A204.1 (cell line): ENCODE measurements around the gene CACNA1F.

Source experiments
- FAIRE-seq: peaks from 2 replicates; lab custom pipeline; 2012; peaks lifted over from hg19 to GRCh38; lab: Jason Lieb, UNC

The CACNA1F gene

DNA sequence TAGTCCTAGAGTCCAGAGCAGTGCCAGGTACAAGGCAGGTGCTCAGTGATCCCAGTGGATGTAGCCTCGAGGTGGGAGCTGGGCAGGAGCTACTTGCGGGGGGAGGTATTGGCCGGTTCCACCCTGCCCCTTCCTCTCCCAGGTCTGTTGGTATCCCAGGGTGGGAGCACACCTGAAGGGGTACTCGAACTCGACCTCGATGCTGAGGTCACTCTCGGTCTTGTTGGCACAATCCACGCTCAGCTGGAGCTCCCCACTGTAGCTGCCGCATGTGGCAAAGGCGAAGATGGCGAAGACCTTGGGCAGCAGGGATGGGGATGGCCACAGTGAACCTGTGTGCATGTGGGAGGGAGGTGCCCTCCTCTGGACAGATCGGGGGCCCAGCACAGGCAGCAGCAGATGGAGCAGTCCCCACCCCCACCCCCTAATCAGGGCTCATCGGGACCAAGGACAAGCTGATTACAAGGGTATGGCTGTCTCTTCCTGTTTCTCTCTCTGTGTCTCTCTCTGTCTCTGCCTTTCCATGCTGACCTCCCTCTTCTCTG is 35.5 kb downstream of the CACNA1F start:
- FAIRE-seq, result no peak

DNA sequence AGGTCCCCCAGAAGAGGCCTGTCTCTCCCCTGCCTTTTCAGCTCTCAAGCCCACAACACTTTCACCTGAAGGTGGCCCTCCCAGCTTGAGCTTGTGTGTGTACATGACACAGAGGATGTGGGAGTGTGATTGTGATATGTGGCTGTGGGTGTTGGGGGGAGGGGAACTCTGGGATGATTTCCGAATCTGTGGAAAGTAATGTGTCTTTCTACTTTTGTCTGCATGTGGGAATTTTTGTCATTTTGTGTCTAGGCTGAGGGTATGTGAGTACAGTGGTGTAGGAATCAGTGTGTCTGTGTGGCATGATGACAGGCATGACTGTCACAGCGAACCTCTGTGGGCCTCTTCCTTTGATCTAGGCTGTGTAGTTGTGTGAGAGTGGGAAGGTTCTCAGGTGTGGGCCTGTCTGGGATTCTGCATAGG is 39.6 kb downstream of the CACNA1F start:
- FAIRE-seq, result no peak

DNA sequence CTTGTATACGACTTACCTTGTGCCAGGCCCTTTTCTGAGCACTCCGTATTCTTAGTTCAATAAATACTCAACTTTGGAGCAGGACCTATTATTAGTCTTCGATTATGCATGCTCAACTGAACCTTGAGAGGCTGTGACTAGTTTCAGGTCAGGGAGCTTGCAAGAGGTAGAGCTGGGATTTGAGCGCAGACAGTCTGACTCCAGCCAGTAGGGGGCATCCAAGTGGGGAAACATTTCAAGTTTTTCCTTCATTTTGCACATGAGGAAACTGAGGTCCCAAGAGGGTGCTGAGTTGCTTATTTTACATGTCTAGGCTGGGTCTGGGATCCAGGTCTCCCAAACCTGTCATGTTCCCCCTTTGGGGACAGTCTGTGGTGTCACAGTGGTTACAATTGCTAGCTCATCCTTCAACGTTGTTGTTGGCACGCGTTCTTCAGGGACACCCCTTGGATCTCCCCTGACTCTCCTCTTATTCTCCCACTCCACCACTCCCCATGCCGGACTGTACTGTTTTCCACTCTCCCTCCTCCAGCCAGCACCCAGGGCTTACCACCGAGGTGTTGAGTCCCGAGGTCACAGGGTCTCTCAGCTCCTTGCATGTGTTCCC is 40.3 kb downstream of the CACNA1F start:
- no peak for FAIRE-seq

DNA sequence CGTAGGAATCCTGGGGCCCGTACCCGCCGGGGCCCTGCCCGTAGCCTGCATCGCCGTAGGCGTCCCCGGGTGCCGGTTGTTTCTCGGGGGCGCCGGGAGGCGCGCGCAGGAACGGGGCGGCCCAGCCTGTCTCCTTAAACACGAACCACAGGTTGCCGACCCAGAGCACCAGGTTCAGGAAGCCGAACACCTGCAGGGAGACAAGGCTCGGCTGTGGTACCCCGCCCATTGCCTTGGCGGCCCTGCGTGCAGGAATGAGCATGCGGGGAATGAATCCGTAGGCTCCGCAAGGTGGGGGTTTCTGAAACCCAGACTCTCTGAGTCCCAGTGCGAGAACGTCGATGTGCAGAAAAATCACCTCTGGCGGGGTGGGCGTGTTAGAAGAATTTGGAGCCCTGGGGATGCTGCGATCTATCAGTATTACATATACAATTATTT is 41.5 kb downstream of the CACNA1F start:
- no peak for FAIRE-seq

DNA sequence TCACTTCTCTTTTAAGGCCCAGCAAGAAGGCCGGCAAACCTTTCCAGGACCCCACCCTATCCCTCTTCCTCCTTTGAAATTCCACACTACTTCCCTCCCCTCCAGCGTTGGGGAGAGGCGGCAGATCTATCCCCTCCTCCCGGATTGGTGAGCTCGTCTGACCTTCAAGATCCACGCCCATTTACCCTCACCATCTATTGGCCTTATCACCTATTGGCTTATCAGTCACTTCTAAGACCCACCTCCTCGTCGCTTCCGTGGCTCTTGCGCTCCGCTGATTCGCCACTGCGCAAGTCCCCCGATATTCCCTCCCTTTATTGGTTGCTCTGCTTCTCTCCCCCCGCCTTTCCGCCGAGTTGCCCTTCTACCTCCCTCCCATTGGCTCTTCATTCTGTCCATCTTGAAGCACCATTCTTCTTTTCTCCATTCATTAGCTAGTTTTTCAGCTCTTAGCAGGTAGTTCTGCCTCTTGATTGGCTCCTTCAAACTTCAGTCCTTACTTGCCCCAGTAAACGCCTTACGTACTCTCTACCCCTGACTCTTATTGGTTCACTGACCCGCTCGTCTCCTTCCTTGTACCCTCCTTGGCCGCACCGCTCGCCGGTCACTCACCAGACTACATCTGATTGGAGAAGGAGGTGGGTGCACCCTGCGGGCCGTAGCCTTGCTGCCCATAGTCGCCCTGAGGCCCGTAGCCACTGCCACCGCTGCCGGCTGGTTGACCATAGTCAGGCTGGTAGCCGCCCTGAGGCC is 42.1 kb downstream of the CACNA1F start:
- FAIRE-seq, result peak; percentile 98

DNA sequence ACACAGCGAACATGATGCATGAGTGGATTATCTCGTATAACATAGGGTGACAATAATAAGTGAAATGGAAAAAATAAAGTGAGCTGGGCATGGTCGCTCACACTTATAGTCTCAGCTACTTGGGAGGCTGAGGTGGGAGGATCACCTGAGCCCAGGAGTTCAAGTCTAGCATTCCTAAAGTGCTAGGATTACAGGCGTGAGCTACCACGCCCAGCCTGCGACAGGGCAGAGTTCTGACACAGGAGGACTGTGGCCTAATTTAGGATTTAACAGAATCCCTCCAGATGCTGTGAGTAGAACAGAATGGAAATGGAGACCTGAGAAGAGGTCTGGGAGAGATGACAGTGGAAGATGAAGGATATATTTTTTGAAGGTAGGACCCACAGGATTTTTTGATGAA is 43.5 kb downstream of the CACNA1F start:
- no peak for FAIRE-seq

DNA sequence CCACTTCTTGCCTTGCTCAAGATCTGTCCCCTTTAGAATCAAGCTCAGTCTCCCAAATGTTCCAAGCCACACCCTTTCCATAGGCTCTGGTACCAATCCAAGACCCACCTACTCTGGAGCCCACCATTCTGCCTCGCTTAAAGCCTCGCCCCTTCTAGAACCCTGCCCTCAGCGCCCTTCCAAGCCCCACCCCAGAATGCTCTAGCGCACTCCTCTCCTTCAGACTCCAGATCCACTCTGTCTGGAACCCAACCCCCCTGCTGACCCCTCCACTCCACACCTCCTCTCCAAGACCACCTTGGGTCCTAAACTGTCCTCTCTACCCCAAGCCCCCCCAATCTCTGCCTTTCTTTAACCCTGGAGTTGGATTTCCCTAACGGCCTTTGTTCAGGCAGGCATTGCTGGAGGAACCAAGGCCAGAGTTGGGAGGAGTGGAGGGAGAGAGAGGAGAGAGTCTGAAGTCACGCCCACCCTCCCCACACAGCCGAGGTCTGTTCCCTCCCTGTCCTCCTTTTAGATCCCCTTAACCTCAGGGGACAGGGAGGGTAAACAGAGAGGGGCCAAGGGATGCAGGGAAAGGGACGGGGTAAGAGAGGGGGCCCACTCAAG is 44.6 kb downstream of the CACNA1F start:
- FAIRE-seq, result no peak

DNA sequence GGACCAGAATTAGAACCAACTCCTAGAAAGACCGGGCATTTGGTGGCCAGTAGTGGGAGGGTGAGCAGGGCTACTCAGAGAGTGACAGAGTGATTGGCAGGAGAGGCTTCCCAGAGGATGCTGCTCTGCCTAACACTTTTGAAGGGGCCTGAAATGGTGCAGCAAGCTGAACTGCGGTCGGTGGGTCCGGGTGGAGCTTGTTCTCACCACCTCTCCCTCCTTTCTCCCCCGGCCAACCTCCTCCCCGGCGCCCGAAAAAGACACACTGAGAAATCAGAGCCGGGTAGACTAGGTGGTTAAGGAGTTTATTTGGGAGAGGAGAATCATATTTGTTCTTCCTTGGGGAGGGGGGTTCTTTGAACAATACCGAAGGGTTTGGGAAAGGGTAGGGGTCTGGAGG is 45.6 kb downstream of the CACNA1F start:
- no peak for FAIRE-seq

DNA sequence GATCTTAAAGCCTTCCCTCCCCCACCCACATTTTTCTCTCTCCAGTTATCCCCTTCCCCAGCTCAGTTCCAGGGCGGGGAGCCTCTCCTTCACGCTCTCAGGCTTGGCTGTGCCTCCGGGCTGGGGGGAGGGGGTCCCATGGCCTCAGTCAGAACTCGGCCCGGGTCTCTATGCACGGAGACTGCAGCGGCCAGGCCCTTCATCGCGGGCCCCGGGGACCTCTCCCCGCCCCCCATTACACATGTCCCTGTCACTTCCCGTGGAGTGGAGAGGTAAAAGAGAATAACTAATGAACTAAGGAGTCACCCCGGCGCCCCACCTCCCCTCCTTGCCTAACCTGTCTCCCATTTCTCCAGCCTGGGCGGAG is 46.1 kb downstream of the CACNA1F start:
- FAIRE-seq, result no peak

DNA sequence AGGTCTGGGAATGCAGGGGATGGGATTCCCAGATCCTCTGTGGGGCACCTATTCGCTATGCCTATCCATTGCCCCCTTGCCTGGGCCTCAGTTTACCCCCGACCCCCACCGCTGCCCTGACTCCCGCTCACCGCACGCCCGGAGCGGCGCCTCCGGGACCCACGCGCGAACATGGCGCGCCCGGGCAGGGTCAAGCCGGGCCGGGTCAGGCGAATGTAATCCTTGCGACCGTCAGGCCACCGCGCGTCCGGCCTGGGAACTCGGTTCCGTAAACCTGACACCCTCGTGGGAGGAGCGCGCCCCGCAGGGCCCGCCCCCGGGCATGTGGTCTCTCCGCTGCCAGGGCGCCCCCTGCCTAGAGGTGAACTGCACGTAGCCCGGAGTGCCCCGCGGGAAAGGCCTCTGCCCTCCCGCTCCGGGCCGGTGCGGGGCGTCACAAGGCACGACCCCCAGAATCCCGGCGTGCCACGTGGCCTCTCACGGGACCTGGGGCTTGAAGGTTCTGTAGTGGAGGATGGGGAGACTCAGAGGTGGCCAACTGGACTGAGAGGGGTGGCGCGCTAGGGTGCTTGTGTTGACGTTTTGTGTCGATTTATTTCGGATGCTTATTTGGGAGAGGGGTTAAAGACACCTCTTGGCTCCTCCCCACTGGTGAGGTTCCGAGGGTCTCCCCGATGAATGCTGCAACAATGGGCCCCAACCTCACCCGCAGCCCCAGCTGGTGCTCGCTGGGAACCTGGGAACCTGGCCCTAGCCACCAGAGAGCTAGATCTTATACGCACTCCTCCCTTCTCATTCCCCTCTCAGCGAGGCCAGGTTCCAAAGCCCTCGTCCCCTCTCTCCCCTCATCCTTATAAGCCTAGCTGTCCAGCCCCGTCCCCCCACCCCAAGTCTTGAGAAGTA is 46.8 kb downstream of the CACNA1F start, which contains the start of gene PRICKLE3:
Gene PRICKLE3, minus strand, starts transcription at position 249 of the 903 bp plus-strand sequence. Its CDS starts 76 bp downstream, at position 173.
- FAIRE-seq, result no peak

DNA sequence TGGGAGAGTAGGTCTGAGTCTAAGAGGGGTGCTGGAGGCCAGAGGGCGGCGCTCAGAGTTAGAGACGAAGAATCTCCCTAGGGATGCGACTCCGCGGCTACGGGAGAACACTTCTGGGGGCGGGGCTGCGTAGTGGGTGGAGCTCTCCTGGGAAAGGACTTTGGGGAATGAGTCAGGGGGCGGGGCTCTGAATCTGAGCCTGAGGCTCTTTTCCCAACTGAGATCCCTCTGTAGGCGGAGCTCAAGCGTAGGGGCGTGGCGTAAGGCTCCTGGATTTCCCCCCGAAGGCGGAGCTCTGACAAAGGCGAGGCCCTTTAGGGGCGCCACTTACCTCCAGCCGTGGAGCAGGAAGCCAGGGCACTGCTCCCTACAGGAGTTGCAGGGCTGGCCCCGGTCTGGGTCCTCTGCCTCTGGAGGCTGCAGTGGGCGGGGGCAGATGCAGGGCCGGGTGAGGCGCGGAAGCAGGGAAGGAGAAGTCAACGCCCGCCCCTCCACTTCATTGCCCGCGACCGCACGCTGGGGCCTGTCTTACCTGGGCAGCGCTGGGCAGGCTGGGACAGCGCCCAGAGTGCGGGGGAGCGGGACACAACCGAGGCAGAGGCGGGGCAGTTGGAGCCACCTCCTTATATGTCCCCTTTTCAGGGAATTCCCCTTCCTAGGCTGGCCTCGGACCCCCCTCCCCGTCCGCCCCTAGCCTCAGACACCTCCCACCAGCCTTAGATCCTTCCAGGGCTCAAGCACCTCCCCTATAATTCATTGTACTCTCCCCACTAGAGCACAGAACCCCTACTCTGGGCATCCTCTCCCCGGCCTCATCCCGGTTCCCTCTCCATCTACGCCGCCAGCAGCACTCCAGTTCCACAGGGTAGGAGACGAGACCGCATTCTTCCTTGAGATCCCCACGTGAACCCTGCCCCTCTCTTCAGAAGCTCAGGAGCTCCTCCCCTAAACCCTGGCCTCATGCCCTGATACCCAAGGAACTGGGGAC is 48.6 kb downstream of the CACNA1F start:
- peak; percentile 52 for FAIRE-seq

DNA sequence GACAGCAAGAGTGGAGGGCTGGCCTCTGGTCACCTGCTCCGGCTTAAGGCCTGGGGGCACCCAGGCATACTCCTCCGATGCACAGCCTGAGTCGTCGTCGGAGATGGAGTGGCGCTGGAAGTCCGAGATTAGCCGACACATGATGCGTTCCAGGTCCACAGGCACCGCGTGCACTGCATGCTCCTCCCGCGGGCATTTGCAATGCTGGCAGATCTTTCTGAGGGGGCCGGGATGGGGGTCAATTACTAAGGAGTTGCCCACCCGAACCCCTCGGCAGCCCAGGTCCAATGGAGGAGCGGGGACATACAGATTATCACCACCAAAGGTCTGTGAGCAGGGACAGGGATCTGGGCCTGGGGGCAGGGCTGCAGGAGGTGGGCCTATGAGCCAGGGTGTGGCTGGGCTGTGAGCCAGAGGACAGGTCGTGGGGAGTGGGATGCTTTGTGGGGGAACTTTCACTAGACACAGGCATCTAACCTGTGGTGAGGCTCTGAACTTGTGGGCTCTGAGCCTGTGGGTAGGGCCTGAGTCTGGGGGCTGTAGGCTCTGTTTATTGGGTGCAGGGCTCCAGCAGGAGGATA is 49.3 kb downstream of the CACNA1F start:
- no peak for FAIRE-seq

DNA sequence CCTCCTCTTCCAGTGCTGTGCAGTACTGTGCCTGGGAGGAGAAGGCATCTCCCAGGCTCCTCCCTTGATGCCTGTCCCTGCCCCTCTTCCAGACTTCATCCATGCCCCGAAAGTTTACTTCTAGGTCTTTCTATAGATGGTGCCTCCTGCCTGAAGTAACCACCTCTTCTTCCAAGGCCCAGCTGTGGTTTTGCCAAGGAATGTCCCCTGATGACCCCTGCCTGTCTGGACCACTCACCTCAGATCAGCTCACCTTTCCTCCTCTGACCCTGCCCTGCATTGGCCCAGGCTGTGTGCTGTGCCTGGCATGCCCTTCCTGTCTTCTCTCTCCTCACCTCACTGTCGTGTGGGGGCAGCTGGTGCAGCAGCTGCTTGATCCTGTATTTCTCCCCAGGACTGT is 53.8 kb downstream of the CACNA1F start:
- no peak for FAIRE-seq

DNA sequence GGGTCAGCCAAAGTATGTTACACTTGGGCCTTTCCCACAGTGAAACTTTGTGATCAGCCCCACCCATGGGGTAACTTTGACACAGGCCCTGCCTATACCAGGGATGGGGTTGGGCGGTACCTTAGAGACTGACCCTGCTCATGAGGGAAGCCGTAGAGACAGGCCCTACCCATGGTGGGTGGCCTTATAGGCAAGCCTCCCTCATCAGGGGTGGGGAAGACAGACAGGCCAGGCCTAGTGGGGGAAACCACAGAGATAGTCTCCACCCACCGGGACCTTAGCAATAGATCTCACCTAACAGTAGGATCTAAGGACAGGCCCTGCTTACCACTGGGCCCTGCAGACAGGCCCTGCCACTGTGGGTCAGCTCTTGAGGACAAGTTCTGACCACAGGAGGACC is 54.6 kb downstream of the CACNA1F start:
- FAIRE-seq, result no peak

DNA sequence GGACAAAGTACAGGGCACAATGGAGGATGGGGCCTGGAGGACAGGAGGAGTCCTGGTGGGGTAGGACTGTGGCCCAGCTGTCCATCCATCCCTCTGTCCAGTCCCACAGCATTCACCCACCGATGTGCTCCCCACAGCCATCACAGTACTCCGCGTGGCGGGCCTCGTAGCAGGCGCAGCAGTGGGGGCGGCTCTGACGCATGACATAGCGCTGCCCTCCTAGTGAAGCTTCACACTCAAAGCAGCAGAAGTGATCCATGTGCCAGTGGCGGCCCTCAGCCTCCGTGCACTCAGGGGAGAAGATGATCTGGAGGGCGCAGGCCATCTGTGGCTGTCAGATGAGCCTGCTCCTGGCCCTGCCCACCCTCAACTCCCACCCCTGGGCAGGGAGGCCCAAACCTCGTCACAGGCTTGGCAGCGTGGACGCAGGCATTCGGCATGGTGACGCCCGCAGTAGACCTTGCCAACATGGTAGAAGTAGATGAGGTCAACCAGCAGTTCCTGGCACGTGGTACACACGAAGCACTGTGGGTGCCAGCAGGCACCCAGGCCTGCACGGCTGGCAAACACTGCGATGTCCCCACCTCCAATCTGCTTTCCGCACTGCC is 55.2 kb downstream of the CACNA1F start:
- no peak for FAIRE-seq

DNA sequence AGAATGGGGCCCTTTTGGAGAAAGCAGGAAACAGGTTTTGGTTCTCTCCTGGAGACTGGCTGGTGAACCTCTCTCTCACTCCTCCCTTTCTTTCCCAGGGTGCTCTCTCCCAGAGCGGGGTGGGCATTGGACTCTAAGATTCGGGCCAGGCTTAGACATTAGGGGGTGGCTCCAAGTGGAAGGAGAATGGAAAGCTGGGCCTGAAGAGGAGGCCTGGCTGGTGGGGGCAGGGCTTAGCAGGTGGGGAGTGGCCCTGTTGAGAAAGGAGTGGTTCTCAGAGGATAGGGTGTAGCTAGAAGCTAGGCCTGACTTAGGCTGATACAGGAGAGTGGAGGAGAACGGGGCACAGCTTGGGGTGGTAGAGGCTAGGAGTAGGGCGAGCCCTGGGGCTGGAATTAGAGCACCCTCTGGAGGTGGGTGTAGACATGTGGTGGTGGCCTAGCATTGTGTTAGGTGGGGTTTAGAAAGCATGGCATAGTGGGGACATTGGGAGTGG is 55.8 kb downstream of the CACNA1F start:
- FAIRE-seq, result no peak

DNA sequence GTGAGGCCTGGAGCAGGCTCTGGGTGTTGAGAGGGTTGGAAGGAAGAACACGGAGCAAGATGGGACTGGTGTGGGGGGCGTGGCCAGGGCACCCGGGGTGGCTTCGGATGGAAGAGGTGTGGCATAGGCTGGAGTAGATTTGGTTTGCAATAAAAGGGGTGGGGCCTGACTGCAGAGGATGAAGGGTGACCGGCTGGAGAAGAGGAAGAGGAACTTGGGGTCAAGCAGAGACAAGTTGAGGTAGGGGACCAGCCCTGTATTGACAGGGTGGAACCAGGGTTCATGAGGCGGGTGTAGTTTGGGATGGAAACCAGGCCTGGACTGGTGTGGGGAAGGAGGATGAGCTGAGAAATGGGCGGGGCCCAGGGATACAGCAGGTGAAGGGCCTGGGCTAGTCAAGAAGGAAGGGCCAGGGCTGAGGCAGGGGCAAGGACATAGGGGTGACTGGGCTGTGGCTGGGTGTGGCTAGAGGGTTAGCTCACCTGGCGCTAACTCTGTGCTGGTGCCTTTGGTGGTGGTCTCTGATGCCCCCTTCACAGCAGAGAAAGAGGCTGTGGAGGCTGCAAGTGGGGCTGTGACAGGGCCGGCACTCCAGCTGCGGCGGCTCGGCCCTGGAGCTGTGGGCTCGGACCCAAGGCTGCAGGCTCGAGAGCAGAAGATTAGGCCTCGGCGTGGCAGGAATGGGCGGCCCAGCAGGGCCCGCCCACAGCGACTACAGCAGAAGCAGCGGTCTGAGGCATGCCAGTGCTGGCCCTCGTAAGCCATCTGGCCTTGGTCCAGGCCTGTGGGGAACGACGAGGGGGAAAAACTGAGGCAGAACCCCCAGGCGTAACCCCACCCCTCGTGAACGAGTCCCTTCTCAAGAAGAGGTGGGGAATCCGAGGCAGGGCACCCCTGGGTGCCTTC is 56.5 kb downstream of the CACNA1F start:
- FAIRE-seq, result no peak

DNA sequence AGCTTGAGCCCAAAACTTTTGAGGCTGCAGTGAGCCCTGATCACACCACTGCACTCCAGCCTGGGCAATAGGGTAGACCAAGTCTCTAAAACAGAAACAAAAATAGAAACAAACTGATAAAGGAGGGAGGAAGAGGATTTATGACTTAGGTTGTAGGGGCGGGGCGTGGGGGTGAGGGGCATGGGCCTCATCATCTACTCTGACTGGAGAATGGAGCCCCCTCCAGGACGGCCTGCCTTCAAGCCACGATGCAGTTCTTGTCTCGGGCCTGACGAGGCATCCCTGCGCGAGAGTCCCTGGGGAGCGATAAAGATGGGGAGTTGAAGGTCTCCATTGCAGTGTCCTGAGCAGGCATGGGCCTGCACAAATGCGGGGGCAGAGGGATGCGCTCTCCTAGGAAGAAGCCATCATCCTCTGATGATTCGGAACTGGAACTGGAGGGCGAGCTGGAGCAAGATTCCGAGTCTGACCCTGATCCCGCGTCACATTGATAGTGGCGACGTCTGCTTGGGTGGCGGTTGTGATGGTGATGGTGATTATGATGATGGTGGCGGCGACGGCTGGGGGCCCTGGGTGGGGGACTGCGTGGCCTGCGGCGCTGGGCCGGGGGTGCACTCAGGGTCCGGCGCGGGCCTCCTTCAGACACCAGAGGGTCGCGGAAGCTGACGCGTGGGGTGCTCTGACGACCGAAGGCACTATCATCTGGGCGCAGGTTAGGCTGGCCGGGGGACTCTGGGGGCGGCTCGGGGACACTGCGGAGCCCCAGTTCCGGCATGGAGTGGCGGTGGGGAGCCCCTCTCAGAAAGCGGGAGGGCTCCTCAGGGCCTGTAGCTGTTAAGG is 57.5 kb downstream of the CACNA1F start:
- FAIRE-seq, result no peak
